ENCODE results near the gene FMOD.

FMOD gene

DNA sequence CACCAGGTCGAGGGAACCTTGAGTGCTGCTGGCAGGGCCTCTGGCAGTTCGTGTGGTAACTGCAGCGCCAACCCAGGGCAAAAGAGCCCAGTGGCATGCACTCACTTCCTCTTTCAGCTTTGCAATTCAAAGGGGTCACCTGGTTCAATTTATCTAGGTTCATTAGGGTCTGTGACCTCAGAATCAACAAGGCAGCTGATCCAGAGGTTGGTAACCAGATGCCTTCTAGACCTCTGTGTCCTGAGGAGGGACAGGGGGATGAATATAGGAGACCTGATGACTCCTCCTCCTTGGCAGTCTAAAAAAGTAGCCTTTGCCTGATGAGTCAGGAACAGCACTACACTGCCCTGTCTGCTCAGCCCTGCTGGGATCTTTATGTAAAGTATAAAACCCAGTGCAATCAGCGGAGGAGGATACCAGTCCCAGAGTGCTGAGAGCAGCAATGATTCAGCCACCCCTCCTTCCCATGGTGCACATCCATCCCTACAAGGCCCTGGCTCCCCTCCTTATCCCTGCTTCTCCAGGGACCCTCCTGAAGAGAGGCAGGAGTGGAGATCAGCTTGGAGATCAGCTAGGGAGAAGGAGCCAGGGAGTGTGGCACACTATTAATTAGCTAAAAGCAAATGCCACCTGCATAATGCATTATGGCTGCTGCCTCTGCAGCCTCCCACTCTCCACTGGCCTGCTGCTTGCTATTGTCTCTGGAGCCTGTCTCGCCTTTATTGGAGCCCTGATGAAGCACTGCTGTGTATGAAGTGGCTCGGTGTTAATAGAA lies 11.2 kb upstream of the FMOD start:
- Histone ChIP-seq H3K27ac (no peak overlapping the region), H3K4me3 (no peak overlapping the region)
- DNase-seq (ENCODE audit: low spot score) = peak; percentile 57
- TF ChIP-seq, protein P1, sequence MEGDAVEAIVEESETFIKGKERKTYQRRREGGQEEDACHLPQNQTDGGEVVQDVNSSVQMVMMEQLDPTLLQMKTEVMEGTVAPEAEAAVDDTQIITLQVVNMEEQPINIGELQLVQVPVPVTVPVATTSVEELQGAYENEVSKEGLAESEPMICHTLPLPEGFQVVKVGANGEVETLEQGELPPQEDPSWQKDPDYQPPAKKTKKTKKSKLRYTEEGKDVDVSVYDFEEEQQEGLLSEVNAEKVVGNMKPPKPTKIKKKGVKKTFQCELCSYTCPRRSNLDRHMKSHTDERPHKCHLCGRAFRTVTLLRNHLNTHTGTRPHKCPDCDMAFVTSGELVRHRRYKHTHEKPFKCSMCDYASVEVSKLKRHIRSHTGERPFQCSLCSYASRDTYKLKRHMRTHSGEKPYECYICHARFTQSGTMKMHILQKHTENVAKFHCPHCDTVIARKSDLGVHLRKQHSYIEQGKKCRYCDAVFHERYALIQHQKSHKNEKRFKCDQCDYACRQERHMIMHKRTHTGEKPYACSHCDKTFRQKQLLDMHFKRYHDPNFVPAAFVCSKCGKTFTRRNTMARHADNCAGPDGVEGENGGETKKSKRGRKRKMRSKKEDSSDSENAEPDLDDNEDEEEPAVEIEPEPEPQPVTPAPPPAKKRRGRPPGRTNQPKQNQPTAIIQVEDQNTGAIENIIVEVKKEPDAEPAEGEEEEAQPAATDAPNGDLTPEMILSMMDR (IDR thresholded peaks at IDR 0.05) = no peak

DNA sequence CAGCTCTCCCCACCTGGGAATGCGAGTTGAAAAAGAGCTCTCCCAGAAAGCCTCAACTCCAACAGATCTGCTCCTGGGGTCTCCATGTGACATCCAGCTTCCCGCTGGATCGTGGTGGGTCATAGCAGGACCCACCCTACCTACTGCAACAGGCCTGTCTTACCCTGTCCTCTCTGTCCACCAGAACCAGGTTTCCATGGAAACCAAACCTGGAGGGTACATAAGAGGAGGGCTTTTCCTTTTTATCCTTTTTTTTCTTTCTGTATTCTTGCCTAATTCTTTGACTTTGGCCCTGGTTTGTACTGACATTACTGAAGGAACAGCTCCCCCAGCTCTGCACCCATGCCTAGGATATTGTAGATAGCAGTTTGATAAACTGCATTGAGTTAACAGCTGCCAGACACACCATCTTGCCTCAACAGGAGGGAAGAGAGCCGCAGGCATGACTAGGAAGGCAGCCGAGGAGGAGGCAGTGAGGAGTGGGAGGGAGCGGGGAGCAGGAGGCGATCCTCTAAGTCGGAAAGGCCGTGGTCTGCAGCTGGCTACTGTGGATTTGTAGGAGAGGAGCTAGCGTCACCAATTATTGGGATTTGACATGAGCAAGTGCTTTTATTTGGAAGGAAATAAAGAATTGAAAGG lies 9.7 kb upstream of the FMOD start:
- DNase-seq (ENCODE audit: low spot score) = no peak
- TF ChIP-seq, protein P1 (IDR thresholded peaks at IDR 0.05) = no peak
- H3K27ac ChIP-seq = no peak overlapping the region
- no peak overlapping the region for H3K4me3 ChIP-seq

DNA sequence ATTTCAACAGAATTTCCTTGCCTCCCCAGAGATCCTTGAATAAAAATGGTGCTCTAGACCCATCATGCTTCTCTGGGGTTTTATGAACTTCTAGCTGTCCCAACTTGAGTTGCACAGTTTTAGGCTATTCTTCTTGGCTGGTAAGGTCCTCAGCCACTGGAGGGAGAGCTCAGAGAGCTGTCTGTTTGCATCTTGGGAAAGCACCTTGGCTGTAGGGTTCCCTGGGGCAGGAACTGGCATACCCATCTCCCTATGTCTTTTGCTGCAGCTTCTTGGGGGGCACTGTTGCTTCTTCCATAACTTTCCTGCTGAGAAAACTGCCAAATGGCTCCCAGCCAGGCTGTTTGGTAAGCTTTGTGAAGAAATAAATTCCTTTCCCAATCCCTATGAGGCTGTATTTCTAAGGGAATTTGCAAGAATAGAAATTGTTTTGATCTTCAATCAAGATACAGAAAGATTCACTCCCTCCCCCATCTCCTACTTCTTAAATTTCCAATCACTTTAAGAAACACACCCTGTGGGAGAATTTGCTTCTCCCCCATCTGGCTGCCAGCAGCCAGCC lies 8.2 kb upstream of the FMOD start:
- no peak for DNase-seq (ENCODE audit: low spot score)
- Histone ChIP-seq H3K27ac (no peak overlapping the region), H3K4me3 (no peak overlapping the region)
- TF ChIP-seq, protein P1 (IDR thresholded peaks at IDR 0.05) = no peak

DNA sequence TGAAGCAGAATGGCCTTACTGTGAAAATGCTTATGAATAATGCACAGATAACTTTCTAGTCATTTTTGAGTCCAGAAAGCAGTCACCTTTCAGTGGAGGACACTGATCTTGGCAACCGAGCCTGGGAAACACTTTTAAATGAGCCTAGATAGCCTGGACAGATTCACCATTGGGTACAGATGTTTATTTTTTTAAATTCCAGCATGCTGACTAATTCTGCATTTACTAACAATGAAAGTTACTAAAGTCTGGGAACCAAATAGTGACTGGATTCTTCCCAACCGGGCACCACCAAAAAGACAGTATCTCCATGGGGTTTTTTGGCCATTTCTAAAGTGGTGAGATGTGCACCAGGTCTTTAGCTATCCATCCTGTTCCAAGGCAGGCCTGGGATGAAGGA lies 3.3 kb upstream of the FMOD start:
- TF ChIP-seq, protein P1 (IDR thresholded peaks at IDR 0.05) = no peak
- Histone ChIP-seq H3K27ac (peak overlapping the region; percentile 67 to 86), H3K4me3 (no peak overlapping the region)
- DNase-seq (ENCODE audit: low spot score) = no peak

DNA sequence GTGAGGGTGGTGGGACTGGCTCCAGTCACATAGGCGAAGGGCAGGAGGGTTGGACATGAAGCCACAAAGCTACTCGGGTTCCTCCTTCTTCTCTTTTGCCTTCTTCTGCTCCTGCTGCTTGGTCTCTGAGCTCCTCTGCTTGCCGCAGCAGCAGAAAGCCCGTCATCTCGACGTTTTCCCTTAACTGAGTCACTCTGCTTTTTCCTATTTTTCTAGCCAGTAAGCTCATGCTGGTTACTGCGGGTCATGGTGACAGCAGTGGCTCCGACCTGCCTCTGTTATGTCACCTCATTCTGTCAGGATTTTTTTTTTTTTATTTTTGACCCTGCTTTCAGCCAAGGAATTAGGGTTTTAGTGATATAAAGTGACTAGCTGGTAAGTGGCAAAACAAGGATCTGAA lies 2.6 kb upstream of the FMOD start:
- DNase-seq (ENCODE audit: low spot score) = no peak
- TF ChIP-seq, protein P1 (IDR thresholded peaks at IDR 0.05) = no peak
- no peak overlapping the region for H3K4me3 ChIP-seq
- H3K27ac ChIP-seq = peak overlapping the region; percentile 67 to 86

DNA sequence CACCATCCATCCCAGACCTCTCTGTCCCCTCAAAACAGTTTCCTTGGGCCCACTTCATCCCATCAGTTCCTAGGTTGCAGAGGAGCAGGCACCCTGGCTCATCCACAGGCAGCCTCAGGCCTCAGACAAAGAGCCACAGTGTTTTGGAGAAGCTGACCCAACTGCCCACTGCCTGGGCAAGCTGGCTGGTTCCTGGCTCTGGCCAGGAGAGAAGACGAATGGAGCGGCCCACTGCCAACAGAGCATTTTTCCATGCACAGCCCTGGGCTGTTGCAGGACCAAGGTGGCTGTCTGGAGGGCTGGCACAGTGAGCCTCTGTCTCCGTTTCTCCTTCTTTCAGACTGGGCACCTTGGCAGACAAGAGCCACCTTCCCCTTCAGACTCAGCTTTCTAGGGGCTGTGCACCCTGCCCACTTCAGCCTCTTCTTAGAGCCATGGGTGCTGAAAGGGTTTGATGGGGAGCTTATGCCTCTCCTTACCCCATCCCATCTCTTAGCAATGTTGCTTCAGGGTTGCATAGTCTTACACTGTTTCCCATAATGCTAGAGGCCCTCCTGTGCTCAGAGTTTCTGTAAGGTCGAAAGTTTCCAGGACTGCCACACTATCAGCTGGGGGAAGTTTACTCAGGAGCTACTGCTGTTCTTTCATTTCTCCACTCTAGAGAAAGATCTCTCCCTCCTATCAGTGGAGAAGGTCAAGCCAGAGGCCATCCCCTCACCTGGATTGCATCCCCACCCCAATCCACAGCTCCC lies 973 bp downstream of the FMOD start:
- Histone ChIP-seq H3K4me3 (peak overlapping the region; percentile 72), H3K27ac (peak overlapping the region; percentile 86 to 92)
- DNase-seq (ENCODE audit: low spot score) = no peak
- TF ChIP-seq, protein P1 (IDR thresholded peaks at IDR 0.05) = no peak

Data from coronary artery (tissue), 2 donors.